Caki2 (cell line): ENCODE data around the gene FUS. TPM values are rescaled to one million over a fixed set of nuclear protein-coding genes. Genes with fewer than 3 reads are reported as not detected.
"Not testable (repeated sequence)": the region's sequence is repeated elsewhere in the genome, so short reads cannot be mapped to it uniquely, and the experiment has no call there.

ENCODE experiments used
- DNase-seq: peaks from one replicate; pipeline ENCODE4 v3.0.0-alpha.2; 2015; ENCODE audit warnings: low read depth
- in situ Hi-C: cut with HindIII; loops from 2 replicates; pipeline ENCODE4 v1.10.0; 2016; ENCODE audit warnings: low sequenced_read_pairs, low pct_unique_long_range_greater_than_20kb, mixed read lengths
- total RNA-seq: library from RNA; depleted of rRNA; stranded (reverse); fragments of >200 nt; shearing (Covaris generic); gene quantifications from 2 replicates; pipeline ENCODE4 v1.2.3, GENCODE V29; 2014; ENCODE audit warnings: low replicate concordance

FUS gene
- total RNA-seq, 1 experiment from 2014 or later = 34.6 TPM

DNA sequence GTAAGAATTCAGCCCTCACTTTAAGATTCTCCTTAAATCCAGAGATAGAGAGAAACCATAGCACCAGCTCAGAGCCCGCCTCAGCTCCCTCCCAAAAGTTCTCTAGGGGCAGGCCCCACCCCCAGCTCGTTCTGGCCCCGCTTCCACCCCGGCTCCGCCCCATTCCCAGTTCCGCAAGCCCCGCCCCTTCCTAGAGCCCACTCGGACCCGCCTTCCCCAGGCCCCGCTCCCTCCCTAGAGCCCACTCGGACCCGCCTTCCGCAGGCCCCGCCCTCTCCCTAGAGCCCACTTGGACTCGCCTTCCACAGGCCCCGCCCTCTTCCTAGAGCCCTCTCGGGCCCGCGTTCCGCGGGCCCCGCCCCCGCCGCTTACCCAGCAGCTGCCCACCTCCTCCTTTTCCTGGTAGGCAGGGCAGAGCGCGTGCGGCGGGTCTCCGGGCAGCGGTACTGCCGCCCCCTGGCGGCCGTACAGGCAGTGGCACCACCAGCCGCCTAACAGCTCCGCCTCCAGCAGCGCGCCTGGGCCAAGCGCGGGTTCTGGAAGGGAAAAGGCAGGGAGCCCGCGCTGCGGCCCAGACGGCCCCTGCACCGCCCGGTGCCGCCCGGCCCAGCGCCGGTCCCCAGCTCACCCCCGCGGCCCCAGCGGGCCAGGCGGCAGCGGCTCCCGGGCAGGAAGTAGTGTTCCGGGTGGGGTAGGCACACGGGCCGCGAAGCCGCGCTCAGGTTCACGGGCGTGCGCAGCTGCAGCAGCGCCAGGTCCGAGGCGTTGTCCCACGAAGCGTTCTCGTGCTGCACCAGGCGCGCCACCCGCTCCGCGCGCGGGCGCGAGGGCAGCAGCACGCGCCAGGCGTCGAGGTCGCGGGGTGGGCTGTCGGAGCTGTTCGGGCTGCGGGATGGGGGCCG, 37.6 kb upstream of the FUS start:
- peak; percentile 99 for DNase-seq
- in situ Hi-C loops = no loop called here

DNA sequence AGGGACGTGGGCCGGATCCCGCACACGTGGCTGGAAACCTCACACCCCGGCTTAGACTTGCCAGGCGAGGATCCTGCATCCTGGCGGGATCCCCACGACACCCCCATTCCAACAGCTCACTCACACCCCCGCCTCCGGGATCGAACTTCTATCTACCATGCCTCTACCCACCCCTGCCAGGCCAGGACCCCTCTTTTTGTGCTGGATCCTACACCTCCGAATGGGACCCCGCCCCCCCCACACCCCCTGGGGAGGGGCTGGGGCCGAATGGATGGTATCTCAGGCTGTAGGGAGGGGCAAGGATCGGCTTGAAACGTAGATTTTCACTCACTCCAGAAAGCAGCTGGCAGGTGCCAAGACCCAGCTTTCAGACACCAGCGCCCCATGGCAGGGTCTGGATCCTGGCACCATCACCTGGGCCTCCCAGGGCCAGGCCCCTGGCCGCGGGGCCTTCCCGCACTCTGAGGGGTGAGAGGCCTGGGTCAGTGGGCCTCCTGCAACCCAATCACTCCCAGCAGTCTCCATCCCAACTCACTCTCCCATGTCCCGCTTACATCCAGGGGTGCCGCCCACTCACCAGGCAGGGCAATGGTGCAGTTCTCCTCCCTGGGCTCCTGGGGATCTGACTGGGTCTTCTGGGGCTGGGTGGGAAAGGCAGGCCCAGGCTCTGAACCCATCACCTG, 36.8 kb upstream of the FUS start:
- DNase-seq = no peak
- in situ Hi-C loops = no loop called here

DNA sequence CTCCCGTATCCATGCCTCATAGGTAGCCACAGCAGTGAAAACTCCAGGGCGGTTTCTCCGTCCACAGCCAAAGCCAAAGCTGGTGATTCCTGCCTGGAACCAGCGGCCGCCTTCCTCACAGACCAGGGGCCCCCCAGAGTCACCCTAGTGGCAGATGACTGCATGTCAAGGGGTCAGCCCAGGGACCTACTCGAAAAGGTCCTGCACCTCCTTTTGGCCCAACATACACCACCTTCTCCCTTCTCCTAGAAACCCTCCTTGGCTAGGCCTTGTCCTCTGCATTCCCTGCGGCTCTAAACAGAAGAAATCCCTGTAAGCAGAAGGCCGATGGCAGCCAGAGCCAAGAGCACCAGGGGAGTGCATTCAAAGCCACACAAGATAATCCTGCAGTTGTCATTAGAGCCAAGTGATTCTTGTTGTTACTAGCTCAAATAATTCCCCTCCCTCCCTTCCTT, 36.2 kb upstream of the FUS start:
- DNase-seq = no peak
- in situ Hi-C loops = no loop called here

DNA sequence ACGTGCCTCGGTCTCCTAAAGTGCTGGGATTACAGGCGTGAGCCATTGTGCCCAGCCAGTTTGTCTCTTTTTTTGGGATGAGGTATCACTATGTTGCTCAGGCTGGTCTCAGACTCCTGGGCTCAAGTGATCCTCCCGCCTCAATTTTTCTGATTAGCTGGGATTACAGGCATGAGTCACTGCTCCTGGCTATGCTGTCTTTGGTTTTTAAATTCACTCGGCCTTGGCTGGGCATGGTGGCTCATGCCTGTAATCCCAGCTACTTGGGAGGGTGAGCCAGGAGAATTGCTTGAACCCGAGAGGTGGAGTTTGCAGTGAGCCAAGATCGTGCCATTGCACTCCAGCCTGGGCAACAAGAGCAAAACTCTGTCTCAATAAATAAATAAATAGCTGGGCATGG, 35.5 kb upstream of the FUS start:
- DNase-seq, in situ Hi-C loops: not testable (repeated sequence)

DNA sequence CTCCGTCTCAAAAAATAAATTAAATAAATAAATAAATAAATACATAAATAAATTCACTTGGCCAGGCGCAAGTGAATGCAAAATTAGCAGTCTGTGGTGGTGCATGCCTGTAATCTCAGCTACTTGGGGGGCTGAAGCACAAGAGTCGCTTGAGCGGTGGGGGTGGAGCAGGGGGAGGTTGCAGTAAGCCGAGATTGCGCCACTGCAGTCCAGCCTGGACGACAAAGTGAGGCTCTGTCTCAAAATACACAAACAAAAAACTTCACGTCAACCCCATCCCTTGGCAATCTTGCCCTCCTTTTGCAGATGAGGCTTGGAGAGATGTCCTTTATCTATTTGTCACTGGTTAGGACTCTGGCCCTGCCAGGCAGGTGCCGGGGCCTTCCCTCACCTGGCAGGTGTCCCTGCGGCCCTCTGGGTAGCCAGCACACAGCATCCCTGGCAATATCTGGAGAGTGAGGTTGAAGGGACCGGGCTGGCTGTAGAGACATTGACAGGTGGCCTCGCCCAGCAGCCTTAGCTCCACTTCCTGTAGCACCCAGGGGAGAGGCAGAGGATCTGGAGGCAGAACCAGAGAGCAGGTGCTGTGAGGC, 34.4 kb upstream of the FUS start:
- no peak for DNase-seq
- in situ Hi-C loops = no loop called here

DNA sequence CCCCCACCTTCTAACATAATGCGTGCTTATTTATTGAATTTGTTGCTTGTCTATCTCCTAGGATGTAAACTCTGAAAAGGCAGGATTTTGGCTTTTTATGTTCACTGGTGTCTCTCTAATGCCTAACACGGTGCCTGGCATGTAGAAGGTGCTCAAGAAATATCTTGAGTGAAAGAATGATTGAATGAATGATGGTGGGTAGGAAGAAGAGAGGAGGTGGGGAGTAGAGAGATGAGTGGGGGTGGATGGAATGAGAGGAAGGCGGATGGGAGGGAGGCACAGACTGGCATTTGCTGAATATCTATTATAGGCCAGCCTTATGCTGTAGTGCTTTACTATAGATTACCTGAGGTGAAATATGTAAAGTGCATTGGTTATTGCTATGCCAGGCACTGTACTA, 32.4 kb upstream of the FUS start:
- DNase-seq = no peak
- in situ Hi-C loops = no loop called here

DNA sequence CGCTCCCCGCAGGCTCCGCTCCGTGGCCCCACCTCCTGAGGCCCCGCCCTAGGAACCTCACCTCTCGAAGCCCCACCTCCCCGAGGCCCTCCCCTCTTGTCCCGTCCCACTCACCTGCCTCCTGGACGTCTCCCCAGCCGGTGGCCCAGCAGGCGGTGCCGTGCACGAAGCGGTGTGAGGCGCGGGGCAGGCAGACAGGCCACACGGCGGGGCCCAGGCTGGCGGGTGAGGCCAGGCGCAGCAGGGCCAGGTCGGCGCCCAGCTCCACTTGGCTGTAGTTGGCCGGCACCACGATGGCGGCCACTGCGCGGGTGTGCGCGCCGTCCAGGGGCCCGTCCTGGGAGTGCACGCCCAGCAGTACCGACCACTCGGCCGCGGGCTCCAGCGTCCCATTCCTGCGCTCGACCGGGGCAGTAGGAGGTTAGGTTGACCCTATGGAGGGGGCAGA, 31.6 kb upstream of the FUS start:
- in situ Hi-C loops = no loop called here
- DNase-seq = no peak

DNA sequence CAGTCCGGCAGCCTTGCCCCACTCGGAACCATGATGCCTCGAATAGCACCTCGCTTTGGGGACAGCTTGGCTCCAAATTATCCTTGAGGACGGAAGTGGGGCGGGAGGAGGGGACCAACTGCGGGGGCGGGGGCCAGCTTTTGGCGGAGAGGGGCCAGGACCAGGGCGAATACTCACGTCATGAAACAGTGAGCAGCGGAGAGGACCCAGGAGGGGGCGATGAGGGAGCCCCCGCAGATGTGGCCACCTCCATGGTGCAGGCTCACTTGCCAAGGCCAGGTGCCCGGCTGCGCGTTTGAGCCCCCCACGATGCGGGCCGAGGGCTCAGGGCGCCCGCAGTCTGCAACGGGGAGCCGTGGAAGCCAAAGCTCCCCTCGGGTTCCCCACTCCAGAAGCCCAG, 31.0 kb upstream of the FUS start:
- in situ Hi-C loops = no loop called here
- DNase-seq = no peak

DNA sequence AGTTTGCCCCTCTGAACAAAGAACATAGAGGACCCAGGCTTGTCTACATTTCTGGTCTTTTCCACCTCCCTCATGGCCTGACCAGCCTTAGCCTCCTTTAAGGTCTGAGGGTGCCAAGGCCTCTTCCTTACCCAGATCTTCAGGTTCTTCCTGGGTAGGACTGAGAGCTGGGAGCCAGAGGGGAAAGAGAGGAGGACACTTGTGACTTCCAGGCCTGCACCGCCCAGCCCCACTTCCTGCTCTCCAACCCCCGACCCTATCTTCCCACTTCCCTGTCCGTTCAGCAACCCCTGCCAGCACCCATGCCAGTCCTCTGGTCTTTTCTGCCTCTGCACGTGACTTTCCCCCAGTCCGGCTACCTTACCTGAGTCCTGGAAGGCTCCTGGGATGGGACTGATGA, 30.6 kb upstream of the FUS start:
- in situ Hi-C loops = no loop called here
- DNase-seq = no peak

DNA sequence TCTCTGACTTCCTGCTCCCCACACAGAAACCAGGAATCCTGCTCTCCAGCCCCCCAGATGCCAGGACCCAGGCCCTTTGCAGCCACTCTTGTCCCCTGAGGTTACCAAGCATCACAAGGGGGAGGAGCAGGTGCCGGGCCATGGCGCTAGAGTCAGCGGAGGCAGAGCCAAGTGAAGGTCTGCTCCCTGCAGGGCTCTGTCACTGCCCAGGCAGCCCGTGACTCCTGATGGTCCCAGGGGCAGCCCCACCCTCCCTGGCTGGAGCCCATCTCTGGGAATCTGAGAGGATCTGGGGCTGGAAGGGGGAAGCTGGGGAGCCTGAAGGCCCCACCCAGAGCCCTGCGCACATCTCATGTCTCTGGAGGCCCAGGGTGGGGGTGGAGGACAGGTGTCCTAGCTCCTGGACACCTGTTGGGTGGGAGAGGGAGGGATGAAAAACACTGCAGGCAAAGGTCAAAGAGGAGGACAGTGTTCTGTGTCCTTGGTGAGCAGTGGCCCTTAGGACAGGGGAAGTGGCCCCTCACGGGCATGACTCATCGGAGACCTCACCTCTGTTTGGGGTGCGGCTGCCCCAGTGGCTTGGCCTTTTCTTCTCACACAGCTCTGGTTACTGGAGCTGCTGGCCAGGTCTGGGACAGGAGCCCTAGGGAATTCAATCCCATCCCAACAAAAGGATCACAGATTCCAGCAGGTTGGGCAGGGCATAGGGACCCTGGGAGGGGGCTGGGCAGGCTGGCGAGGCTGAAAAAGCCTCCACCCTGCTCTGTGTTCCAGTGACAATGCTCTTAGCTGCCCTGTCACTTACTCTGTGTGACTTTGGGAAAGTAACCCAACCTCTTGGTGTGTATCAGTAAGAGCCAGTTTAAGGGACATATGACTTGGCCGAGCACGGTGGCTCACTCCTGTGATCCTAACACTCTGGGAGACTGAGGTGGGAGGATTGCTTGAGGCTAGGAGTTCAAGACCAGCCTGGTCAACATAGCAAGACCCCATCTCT, 29.7 kb upstream of the FUS start, which contains the start of gene PRSS36:
TSS of gene PRSS36 (minus strand) at position 173 of the 997 bp plus-strand sequence. CDS start at position 142, 31 bp downstream.
- no peak for DNase-seq
- in situ Hi-C loops = no loop called here

DNA sequence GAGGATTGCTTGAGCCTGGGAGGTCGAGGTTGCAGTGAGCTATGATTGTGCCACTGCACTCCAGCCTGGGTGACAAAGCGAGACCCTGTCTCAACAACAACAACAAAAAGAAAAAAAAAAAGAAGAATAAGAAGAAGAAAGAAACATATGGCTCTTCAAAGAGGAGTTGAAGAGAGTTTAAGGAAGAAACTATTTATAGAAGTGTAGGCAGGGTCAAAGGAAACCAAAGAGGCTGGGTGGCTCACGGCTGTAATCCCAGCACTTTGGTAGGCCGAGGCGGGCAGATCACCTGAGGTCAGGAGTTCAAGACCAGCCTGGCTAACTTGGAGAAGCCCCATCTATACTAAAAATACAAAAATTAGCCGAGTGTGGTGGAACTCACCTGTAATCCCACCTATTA, 29.0 kb upstream of the FUS start:
- DNase-seq, in situ Hi-C loops: not testable (repeated sequence)

DNA sequence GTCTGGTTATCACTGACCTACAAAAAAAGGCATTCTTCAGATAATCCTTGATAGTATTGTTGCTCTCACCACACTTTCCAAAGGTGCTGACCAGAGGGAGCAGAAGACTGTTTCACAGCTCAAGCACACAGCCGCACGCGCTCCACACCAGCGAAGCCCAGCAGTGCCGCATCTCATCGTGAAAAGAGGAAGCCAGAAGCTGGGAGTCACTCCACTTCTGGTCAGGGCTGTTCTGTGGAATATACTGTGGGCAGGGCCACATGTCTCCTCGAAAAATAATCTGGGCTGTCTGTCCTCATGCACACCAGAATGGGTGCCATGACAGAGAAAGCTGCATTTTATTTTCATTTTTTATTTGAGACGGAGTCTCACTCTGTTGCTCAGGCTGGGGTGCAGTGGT, 22.8 kb upstream of the FUS start:
- no peak for DNase-seq
- in situ Hi-C loops = no loop called here

DNA sequence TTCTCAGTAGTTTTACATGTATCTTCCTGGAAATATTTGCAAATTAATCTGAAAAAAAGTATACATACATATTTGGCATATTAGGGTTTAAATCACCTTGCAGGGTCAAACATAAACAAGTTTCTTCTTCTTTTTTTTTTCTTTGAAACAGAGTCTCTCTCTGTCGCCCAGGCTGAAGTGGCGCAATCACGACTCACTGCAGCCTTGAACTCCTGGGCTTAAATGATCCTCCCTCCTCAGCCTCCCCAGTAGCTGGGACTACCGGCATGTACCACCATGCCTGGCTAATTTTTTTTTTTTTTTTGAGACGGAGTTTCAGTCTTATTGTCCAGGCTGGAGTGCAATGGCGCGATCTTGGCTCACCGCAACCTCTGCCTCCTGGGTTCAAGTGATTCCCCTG, 12.6 kb upstream of the FUS start:
- DNase-seq = no peak
- in situ Hi-C loops = no loop called here

DNA sequence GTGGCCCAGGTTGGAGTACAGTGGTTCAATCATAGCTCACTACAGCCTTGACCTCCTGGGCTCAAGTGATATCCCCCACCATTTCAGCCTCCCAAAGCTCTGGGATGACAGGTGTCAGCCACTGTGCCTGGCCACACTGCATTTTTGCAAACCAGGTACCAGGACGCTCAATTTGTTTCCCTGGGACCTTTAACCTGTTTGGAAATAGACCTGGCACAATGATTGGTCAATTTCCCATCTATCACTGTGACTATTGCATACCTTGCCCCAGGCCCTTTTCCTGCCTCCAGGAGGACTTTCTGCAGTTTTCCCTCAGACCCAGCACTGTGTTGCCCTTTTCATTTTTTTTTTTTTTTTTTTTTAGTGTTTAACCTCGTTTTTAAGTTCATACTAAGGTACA, 11.1 kb upstream of the FUS start:
- in situ Hi-C loops = no loop called here

DNA sequence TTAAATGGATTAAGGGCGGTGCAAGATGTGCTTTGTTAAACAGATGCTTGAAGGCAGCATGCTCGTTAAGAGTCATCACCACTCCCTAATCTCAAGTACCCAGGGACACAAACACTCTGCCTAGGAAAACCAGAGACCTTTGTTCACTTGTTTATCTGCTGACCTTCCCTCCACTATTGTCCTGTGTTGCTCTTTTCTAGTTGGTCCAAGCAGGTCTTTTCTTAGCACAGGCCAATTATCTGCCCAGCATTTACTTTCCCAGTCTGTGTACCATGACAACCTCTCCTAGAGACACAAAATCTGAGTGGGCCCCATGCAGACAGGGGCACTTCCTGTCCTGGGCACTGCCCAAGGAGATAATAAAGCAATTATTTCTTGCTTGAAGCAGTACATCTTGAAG, 9.9 kb upstream of the FUS start:
- in situ Hi-C loops, DNase-seq: not testable (repeated sequence)

More for the DNA sequence above, 11.1 kb upstream of the FUS start:
- DNase-seq = no peak

DNA sequence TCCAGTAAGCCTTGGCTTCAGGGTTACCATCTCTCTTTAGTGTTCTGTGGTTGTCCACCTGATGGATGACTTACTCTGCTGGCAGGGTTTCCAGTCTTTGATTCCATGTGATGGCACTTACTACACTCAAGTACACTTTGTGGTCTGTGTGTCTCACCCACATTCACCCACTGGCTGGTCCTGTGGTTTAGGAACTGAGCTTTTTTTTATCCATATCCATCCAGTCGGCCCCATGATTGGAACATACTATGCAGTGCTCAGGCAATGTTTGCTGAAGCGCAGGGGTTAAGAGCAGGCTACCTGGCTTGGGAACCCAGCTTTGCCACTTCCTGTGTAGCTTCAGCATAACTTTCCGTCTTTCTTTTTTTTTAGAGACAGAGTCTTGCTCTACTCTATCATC, 2.8 kb upstream of the FUS start:
- in situ Hi-C loops = no loop called here
- peak; percentile 61 for DNase-seq

DNA sequence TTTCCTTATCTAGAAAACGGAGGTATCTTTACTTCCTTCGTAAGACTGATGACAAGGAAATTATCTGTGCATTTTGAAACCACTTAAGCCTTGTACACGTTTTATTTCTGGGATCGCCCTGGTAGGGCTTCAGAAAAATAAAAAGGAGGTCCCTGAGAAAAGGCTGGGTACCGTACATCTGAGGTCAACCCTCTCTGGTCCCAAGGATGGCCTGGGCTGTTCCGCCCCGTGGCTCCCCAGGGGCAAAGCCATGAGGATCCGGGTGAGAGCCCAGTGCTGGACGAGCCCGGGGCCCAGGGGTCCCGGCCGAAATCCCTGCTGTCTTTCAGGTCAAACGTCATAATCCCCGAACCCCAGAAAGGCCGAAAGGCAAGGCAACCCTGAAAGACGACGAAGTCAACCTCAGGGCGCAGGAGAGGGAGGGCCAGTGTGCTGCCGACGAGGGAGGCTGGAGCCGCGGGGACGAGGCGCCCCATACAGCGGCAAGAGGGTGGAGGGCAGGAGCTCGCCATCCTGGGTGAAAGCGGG, 656 bp upstream of the FUS start:
- no peak for DNase-seq
- in situ Hi-C loops = no loop called here
